OCI-LY1 (cell line): ENCODE results near the gene MAN1A1.

ENCODE experiments used
- CTCF ChIP-seq: fragments of 200-600 bp; sonication (generic), shearing (Covaris generic); IDR thresholded peaks from 2 replicates; pipeline ENCODE4 v1.5.1; 2017; ENCODE audit warnings: mild to moderate bottlenecking, antibody characterized with exemption, low read length, moderate library complexity, mixed read lengths
- EZH2 ChIP-seq: fragments of 200-600 bp; sonication (generic), shearing (Covaris generic); IDR thresholded peaks from 2 replicates; pipeline ENCODE4 v1.8.0; 2017; ENCODE audit warnings: borderline replicate concordance, mixed run types, mild to moderate bottlenecking, antibody characterized with exemption, low read length, moderate library complexity, mixed read lengths

GRCh38 chr6:119322034-119322433 is 27.5 kb downstream of the MAN1A1 start:
- TF ChIP-seq EZH2 (no peak), CTCF (no peak)
